HepG2 (cell line): ENCODE data around the gene MTHFSD. TPM values are rescaled to one million over a fixed set of nuclear protein-coding genes. Genes with fewer than 3 reads are reported as not detected.

Experiments
- ATAC-seq: fragments of 200-7000 bp; cut with Tn5 transposase; 3 replicates; pipeline ENCODE4 v1.9.1; 2020; ENCODE audit warnings: mild to moderate bottlenecking, moderate library complexity
- BruUV-seq: library from RNA; stranded (reverse); fragments of 400-500 nt; replicated peaks from 2 replicates; lab custom pipeline; 2021; lab: Mats Ljungman, UMichigan
- CTCF ChIA-PET: fragments of 300-600 bp; formaldehyde crosslinking; extraction: SDS; loops from one replicate; lab custom pipeline; 2021; ENCODE audit warnings: low total read pairs, inconsistent platforms, low intra/inter-chr PET ratio; lab: Yijun Ruan, JAX
- POLR2A ChIA-PET: fragments of 350-600 bp; sonication (Branson Sonifier 250); formaldehyde crosslinking; loops from one replicate; lab custom pipeline; 2020; ENCODE audit warnings: antibody characterized with exemption, inconsistent platforms; lab: Yijun Ruan, JAX
- DNase-seq: peaks from one replicate; pipeline ENCODE4 v3.0.0-alpha.2; 2015; ENCODE audit warnings: low spot score
- FAIRE-seq: peaks from 3 replicates; lab custom pipeline; 2011; peaks lifted over from hg19 to GRCh38; lab: Jason Lieb, UNC
- H2AFZ ChIP-seq: one replicate; pipeline ENCODE4 v1.6.1; 2011; ENCODE audit warnings: low read length, inconsistent platforms
- H3K27ac ChIP-seq: fragments of 300-600 bp; 3 replicates; pipeline ENCODE4 v1.8.0; 2011; ENCODE audit warnings: mixed run types, mild to moderate bottlenecking, mixed read lengths, low read length, inconsistent platforms; ENCODE audit not compliant: insufficient read depth; ENCODE audit errors: extremely low read length
- H3K27me3 ChIP-seq, 2 experiments: fragments of 200-600 bp in 1 of 2; 2 replicates in 1 of 2; 3 replicates in 1 of 2; pipeline versions ENCODE4 v1.6.0 to v1.8.0; 2011; ENCODE audit warnings: low read length in 2 of 2, mild to moderate bottlenecking in 2 of 2, moderate library complexity in 2 of 2, inconsistent platforms in 1 of 2; ENCODE audit not compliant: insufficient read depth in 2 of 2, control insufficient read depth in 1 of 2
- H3K36me3 ChIP-seq, 2 experiments: fragments of 200-600 bp in 1 of 2; replicated peaks in 1 of 2; 2 replicates in 1 of 2; 3 replicates in 1 of 2; pipeline versions ENCODE4 v1.5.1 to v1.8.0; 2011; ENCODE audit warnings: low read length in 2 of 2, inconsistent platforms in 1 of 2; ENCODE audit not compliant: insufficient read depth in 2 of 2, control insufficient read depth in 1 of 2
- H3K4me1 ChIP-seq: 2 replicates; pipeline ENCODE4 v1.5.1; 2012; ENCODE audit warnings: low read length, inconsistent platforms; ENCODE audit not compliant: insufficient read depth
- H3K4me2 ChIP-seq: 2 replicates; pipeline ENCODE4 v1.6.0; 2011; ENCODE audit warnings: low read depth, low read length, inconsistent platforms
- H3K4me3 ChIP-seq, 3 experiments: fragments of 200-600 bp in 1 of 3; sonication (generic), shearing (Covaris generic) in 1 of 3; replicated peaks in 1 of 3; 2 replicates each; pipeline ENCODE4 v1.5.1; 2011 to 2016; ENCODE audit warnings: low read length in 3 of 3, inconsistent platforms in 2 of 3, low read depth in 2 of 3, mild to moderate bottlenecking in 2 of 3, control low read depth in 1 of 3, mixed read lengths in 1 of 3; ENCODE audit not compliant: insufficient read depth in 1 of 3
- H3K79me2 ChIP-seq: one replicate; pipeline ENCODE4 v1.6.1; 2011; ENCODE audit warnings: low read length, inconsistent platforms; ENCODE audit not compliant: insufficient read depth
- H3K9ac ChIP-seq: 2 replicates; pipeline ENCODE4 v1.6.0; 2011; ENCODE audit warnings: mild to moderate bottlenecking, low read depth, low read length, inconsistent platforms; ENCODE audit not compliant: insufficient read depth
- H3K9me3 ChIP-seq: 2 replicates; pipeline ENCODE4 v1.5.1; 2012; ENCODE audit warnings: mild to moderate bottlenecking, low read length
- H4K20me1 ChIP-seq: 2 replicates; pipeline ENCODE4 v1.6.0; 2011; ENCODE audit warnings: inconsistent platforms, mild to moderate bottlenecking, low read length, moderate library complexity; ENCODE audit not compliant: insufficient read depth
- ATM ChIP-seq: fragments of 450-650 bp; IDR thresholded peaks from 2 replicates; pipeline ENCODE4 v1.7.1; 2017; ENCODE audit warnings: mild to moderate bottlenecking, borderline replicate concordance
- BHLHE40 ChIP-seq: IDR thresholded peaks from 2 replicates; pipeline ENCODE4 v1.6.1; 2011; ENCODE audit warnings: low read length, improper control_type of control experiment
- BORCS8-MEF2B ChIP-seq: sonication (generic); formaldehyde crosslinking; IDR thresholded peaks from 2 replicates; pipeline ENCODE4 v1.8.0; 2022; ENCODE audit warnings: mild to moderate bottlenecking, missing genetic modification reagents
- CHD2 ChIP-seq: IDR thresholded peaks from 2 replicates; pipeline ENCODE4 v1.6.1; 2011; ENCODE audit warnings: low read depth, low read length, improper control_type of control experiment
- ETV6 ChIP-seq: sonication (generic); formaldehyde crosslinking; conservative IDR thresholded peaks from 2 replicates; pipeline ENCODE4 v1.4.0; 2020; ENCODE audit warnings: missing genetic modification reagents
- FOSL2 ChIP-seq: sonication (generic); formaldehyde crosslinking; IDR thresholded peaks from 2 replicates; pipeline ENCODE4 v1.4.0; 2020; ENCODE audit warnings: missing genetic modification reagents
- FOXK1 ChIP-seq: sonication (generic); formaldehyde crosslinking; IDR thresholded peaks from 2 replicates; pipeline ENCODE4 v1.4.0; 2020; ENCODE audit warnings: low read depth, missing genetic modification reagents, borderline replicate concordance
- FOXP4 ChIP-seq: sonication (generic); formaldehyde crosslinking; IDR thresholded peaks from 2 replicates; pipeline ENCODE4 v1.4.0; 2020; ENCODE audit warnings: missing genetic modification reagents
- GATAD2A ChIP-seq: IDR thresholded peaks from 2 replicates; pipeline ENCODE4 v1.6.1; 2016
- GFI1 ChIP-seq: sonication (generic); formaldehyde crosslinking; IDR thresholded peaks from 2 replicates; pipeline ENCODE4 v1.5.0; 2020; ENCODE audit warnings: missing genetic modification reagents, mild to moderate bottlenecking, borderline replicate concordance
- HNRNPLL ChIP-seq: fragments of 200-400 bp; formaldehyde crosslinking; IDR thresholded peaks from 2 replicates; pipeline ENCODE4 v1.6.1; 2017; ENCODE audit warnings: mild to moderate bottlenecking, low read depth, low read length; ENCODE audit not compliant: poor library complexity, severe bottlenecking
- SKI ChIP-seq: fragments of 450-650 bp; IDR thresholded peaks from one replicate; pipeline ENCODE4 v1.6.1; 2018; ENCODE audit warnings: mild to moderate bottlenecking; ENCODE audit not compliant: partially characterized antibody
- TBL1XR1 ChIP-seq: fragments of 150-350 bp; IDR thresholded peaks from 2 replicates; pipeline ENCODE4 v1.6.1; 2014; ENCODE audit warnings: borderline replicate concordance, low read length; ENCODE audit not compliant: partially characterized antibody
- TOE1 ChIP-seq: sonication (generic); formaldehyde crosslinking; IDR thresholded peaks from 2 replicates; pipeline ENCODE4 v1.4.0; 2020; ENCODE audit warnings: mild to moderate bottlenecking, missing genetic modification reagents
- ZNF605 ChIP-seq: sonication (generic); formaldehyde crosslinking; IDR thresholded peaks from 2 replicates; pipeline ENCODE4 v1.8.0; 2022; ENCODE audit warnings: mild to moderate bottlenecking, missing genetic modification reagents
- ZNF724P ChIP-seq: sonication (generic); formaldehyde crosslinking; IDR thresholded peaks from 2 replicates; pipeline ENCODE4 v1.8.0; 2022; ENCODE audit warnings: missing genetic modification reagents, borderline replicate concordance
- ZNF749 ChIP-seq: sonication (generic); formaldehyde crosslinking; IDR thresholded peaks from 2 replicates; pipeline ENCODE4 v1.8.0; 2022; ENCODE audit warnings: mild to moderate bottlenecking, missing genetic modification reagents, moderate library complexity, borderline replicate concordance
- ZNF766 ChIP-seq: sonication (generic); formaldehyde crosslinking; IDR thresholded peaks from 2 replicates; pipeline ENCODE4 v1.5.0; 2020; ENCODE audit warnings: missing genetic modification reagents, borderline replicate concordance
- WGBS: methylation state at CpG from one replicate; pipeline ENCODE4 v1.1.6; 2017; ENCODE audit warnings: low lambda C conversion rate; 5-methylcytosine and 5-hydroxymethylcytosine counted together
- in situ Hi-C: cut with HindIII; loops from 2 replicates; pipeline ENCODE4 v1.10.0; 2017; ENCODE audit warnings: low pct_unique_long_range_greater_than_20kb; ENCODE audit not compliant: extremely low pct_ligation_motif_present
- intact Hi-C: fragments of 100-400 bp; cut with micrococcal nuclease; formaldehyde crosslinking; loops from one replicate; pipeline ENCODE4 v1.10.0; 2022; ENCODE audit not compliant: unreplicated experiment
- polyA plus RNA-seq, 8 experiments: library from polyadenylated mRNA; depleted of rRNA in 3 of 8; stranded (reverse) in 7 of 8; unstranded in 1 of 8; fragments of >200 nt; fragmentation: Illumina TruSeq in 4 of 8; extraction: Trizol in 4 of 8; gene quantifications; 2 replicates each; pipeline versions ENCODE4 v1.2.1 to v1.2.3, GENCODE V29; 2011 to 2016; ENCODE audit warnings: low read depth in 4 of 8, missing spikeins in 1 of 8, mixed read lengths in 1 of 8; ENCODE audit not compliant: insufficient read depth in 1 of 8
- total RNA-seq, 5 experiments: library from RNA; depleted of rRNA; stranded (reverse); fragments of >200 nt; fragmentation: Illumina TruSeq; extraction: Trizol; gene quantifications; 2 replicates each; pipeline ENCODE4 v1.2.3, GENCODE V29; 2016; ENCODE audit warnings: low read depth in 1 of 5

Gene MTHFSD
- total and polyA plus RNA-seq, 2 of the 13 experiments (the other 11 are each of a cell fraction or from before 2014, with no cell fraction given) = 14.2 to 16.3 TPM

- Histone ChIP-seq H2AFZ (no peak overlapping the region), H3K4me1 (no peaks in the 10 kb centered on the region), H3K4me3 (no peak overlapping the region)
- no peak for TF ChIP-seq GFI1 (CRISPR knock-in tag)
- no peak for TF ChIP-seq FOSL2 (CRISPR knock-in tag)
- no peak for TF ChIP-seq SKI
- no peak for TF ChIP-seq FOXP4 (CRISPR knock-in tag)
- TF ChIP-seq FOXK1 (CRISPR knock-in tag) = no peak
- TF ChIP-seq TOE1 (CRISPR knock-in tag) = no peak
- no peak for TF ChIP-seq HNRNPLL
- no peak for TF ChIP-seq TBL1XR1
- no peak for TF ChIP-seq ZNF724P (CRISPR knock-in tag)
- TF ChIP-seq BHLHE40 = no peak
- no peak for TF ChIP-seq ATM
- TF ChIP-seq BORCS8-MEF2B = no peak
- TF ChIP-seq ETV6 (CRISPR knock-in tag) = no peak
- no peak for TF ChIP-seq ZNF749 (CRISPR knock-in tag)
- no peak for TF ChIP-seq GATAD2A (CRISPR knock-in tag)
- TF ChIP-seq ZNF605 = no peak
- no peak for TF ChIP-seq ZNF766 (CRISPR knock-in tag)
- no peak for TF ChIP-seq CHD2
- TF ChIP-seq, all 625 proteins: peak for 0
- BruUV-seq = no TSS peak
- no peak overlapping the region for H3K9ac ChIP-seq
- H3K36me3 ChIP-seq = peaks cover 3 to 22% of the 10 kb centered on the region in 2 experiments; a peak in 4 of 5 replicates
- no peak for FAIRE-seq
- no peaks in the 10 kb centered on the region for H3K79me2 ChIP-seq
- intact Hi-C loops = no loop called here
- in situ Hi-C loops = no loop called here
- no peak overlapping the region for H3K27ac ChIP-seq
- over 99% methylated on average over 8 of the region's 8 CpGs for WGBS
- no peak for DNase-seq
- CTCF ChIA-PET = no interaction called here
- POLR2A ChIA-PET = no interaction called here
- no peak overlapping the region for H3K4me2 ChIP-seq
- H3K9me3 ChIP-seq = no peaks in the 10 kb centered on the region
- H3K27me3 ChIP-seq = no peaks in the 10 kb centered on the region
- H4K20me1 ChIP-seq = no peaks in the 10 kb centered on the region
- no peak for ATAC-seq
Measured at GRCh38 chr16:86533767-86534351, 21.2 kb downstream of the MTHFSD start.
